H9 (cell line): ENCODE results near the gene KIF5C. TPM values are rescaled to one million over a fixed set of nuclear protein-coding genes. Genes with fewer than 3 reads are reported as not detected.

Experiments used
- DNase-seq: peaks from one replicate; pipeline ENCODE4 v3.0.0-alpha.2; 2017
- H2AFZ ChIP-seq: one replicate; pipeline ENCODE4 v1.6.1; 2013; ENCODE audit warnings: mild to moderate bottlenecking, low read length, control low read depth, moderate library complexity
- H2AK5ac ChIP-seq: 2 replicates; pipeline ENCODE4 v1.6.1; 2013; ENCODE audit warnings: low read length, control low read depth, mixed read lengths; ENCODE audit not compliant: insufficient read length
- H2BK120ac ChIP-seq: one replicate; pipeline ENCODE4 v1.6.1; 2013; ENCODE audit warnings: low read depth, mild to moderate bottlenecking, low read length, control low read depth, inconsistent platforms; ENCODE audit not compliant: poor library complexity, severe bottlenecking
- H2BK12ac ChIP-seq: 2 replicates; pipeline ENCODE4 v1.6.1; 2013; ENCODE audit warnings: low read length, control low read depth, mixed read lengths, low read depth; ENCODE audit not compliant: insufficient read length
- H2BK15ac ChIP-seq: 2 replicates; pipeline ENCODE4 v1.6.1; 2013; ENCODE audit warnings: low read depth, low read length, control low read depth
- H2BK20ac ChIP-seq: one replicate; pipeline ENCODE4 v1.6.1; 2013; ENCODE audit warnings: low read depth, mild to moderate bottlenecking, low read length, control low read depth, inconsistent platforms; ENCODE audit not compliant: poor library complexity, severe bottlenecking
- H2BK5ac ChIP-seq: 2 replicates; pipeline ENCODE4 v1.6.1; 2013; ENCODE audit warnings: low read length, control low read depth, mixed read lengths; ENCODE audit not compliant: insufficient read length
- H3K14ac ChIP-seq: 2 replicates; pipeline ENCODE4 v1.6.1; 2013; ENCODE audit warnings: low read length, control low read depth; ENCODE audit not compliant: insufficient read depth
- H3K18ac ChIP-seq: 2 replicates; pipeline ENCODE4 v1.6.1; 2013; ENCODE audit warnings: low read depth, mild to moderate bottlenecking, mixed read lengths, low read length, control low read depth; ENCODE audit not compliant: insufficient read length
- H3K23ac ChIP-seq: 2 replicates; pipeline ENCODE4 v1.6.1; 2013; ENCODE audit warnings: low read length, control low read depth, mixed read lengths, low read depth; ENCODE audit not compliant: insufficient read length
- H3K23me2 ChIP-seq: 2 replicates; pipeline ENCODE4 v1.6.1; 2013; ENCODE audit warnings: low read depth, mild to moderate bottlenecking, mixed read lengths, low read length, control low read depth; ENCODE audit not compliant: insufficient read length, poor library complexity, severe bottlenecking
- H3K27ac ChIP-seq: 2 replicates; pipeline ENCODE4 v1.5.1; 2013; ENCODE audit warnings: low read length, control low read depth, mixed read lengths, low read depth; ENCODE audit not compliant: insufficient read length
- H3K27me3 ChIP-seq: 2 replicates; pipeline ENCODE4 v1.6.1; 2013; ENCODE audit warnings: low read length, control low read depth, inconsistent platforms; ENCODE audit not compliant: insufficient read depth
- H3K4ac ChIP-seq: 2 replicates; pipeline ENCODE4 v1.6.1; 2013; ENCODE audit warnings: low read depth, mild to moderate bottlenecking, control low read depth, inconsistent platforms, low read length, moderate library complexity
- H3K4me1 ChIP-seq: 2 replicates; pipeline ENCODE4 v1.6.1; 2013; ENCODE audit warnings: low read length, control low read depth, inconsistent platforms; ENCODE audit not compliant: insufficient read depth
- H3K4me2 ChIP-seq: 2 replicates; pipeline ENCODE4 v1.6.1; 2013; ENCODE audit warnings: low read length, control low read depth, mixed read lengths; ENCODE audit not compliant: insufficient read length, insufficient read depth
- H3K56ac ChIP-seq: 2 replicates; pipeline ENCODE4 v1.6.1; 2013; ENCODE audit warnings: low read depth, mild to moderate bottlenecking, mixed read lengths, low read length, control low read depth; ENCODE audit not compliant: insufficient read length
- H3K79me1 ChIP-seq: 2 replicates; pipeline ENCODE4 v1.6.1; 2013; ENCODE audit warnings: low read depth, mild to moderate bottlenecking, moderate library complexity, low read length, control low read depth, inconsistent platforms; ENCODE audit not compliant: insufficient read depth, poor library complexity, severe bottlenecking
- H3K79me2 ChIP-seq: 2 replicates; pipeline ENCODE4 v1.6.1; 2013; ENCODE audit warnings: low read length, control low read depth, inconsistent platforms; ENCODE audit not compliant: insufficient read depth
- H3K9ac ChIP-seq: 2 replicates; pipeline ENCODE4 v1.6.1; 2013; ENCODE audit warnings: low read length, control low read depth, mixed read lengths; ENCODE audit not compliant: insufficient read length; ENCODE audit errors: extremely low read depth
- H3K9me3 ChIP-seq: one replicate; pipeline ENCODE4 v1.6.1; 2013; ENCODE audit warnings: low read depth, low read length, inconsistent platforms; ENCODE audit not compliant: control insufficient read depth
- H3T11ph ChIP-seq: one replicate; pipeline ENCODE4 v1.6.1; 2013; ENCODE audit warnings: mild to moderate bottlenecking, low read length, control low read depth, inconsistent platforms
- H4K20me1 ChIP-seq: one replicate; pipeline ENCODE4 v1.6.1; 2013; ENCODE audit not compliant: control insufficient read depth, insufficient read length, insufficient read depth
- H4K5ac ChIP-seq: 2 replicates; pipeline ENCODE4 v1.6.1; 2013; ENCODE audit warnings: low read depth, mild to moderate bottlenecking, mixed read lengths, low read length, control low read depth; ENCODE audit not compliant: insufficient read length
- H4K8ac ChIP-seq: replicated peaks from 2 replicates; pipeline ENCODE4 v1.6.1; 2013; ENCODE audit warnings: low read length, control low read depth, mixed read lengths, low read depth; ENCODE audit not compliant: insufficient read length
- H4K91ac ChIP-seq: 2 replicates; pipeline ENCODE4 v1.6.1; 2013; ENCODE audit warnings: low read depth, mild to moderate bottlenecking, moderate library complexity, mixed read lengths, low read length, control low read depth; ENCODE audit not compliant: insufficient read length
- H3K27ac Mint-ChIP-seq, 3 experiments: 2 replicates in 2 of 3; 3 replicates in 1 of 3; pipeline ENCODE4 v1.8.0; 2020 to 2021; ENCODE audit warnings: mixed read lengths in 3 of 3, mild to moderate bottlenecking in 1 of 3, moderate library complexity in 1 of 3
- H3K27me3 Mint-ChIP-seq: 2 replicates; pipeline ENCODE4 v1.8.0; 2021; ENCODE audit warnings: low read depth, mild to moderate bottlenecking, moderate library complexity, mixed read lengths
- H3K36me3 Mint-ChIP-seq, 3 experiments: 2 replicates in 2 of 3; 3 replicates in 1 of 3; pipeline ENCODE4 v1.8.0; 2020 to 2021; ENCODE audit warnings: low read depth in 3 of 3, mixed read lengths in 3 of 3; ENCODE audit not compliant: insufficient read depth in 1 of 3
- H3K4me1 Mint-ChIP-seq, 2 experiments: 2 replicates each; pipeline ENCODE4 v1.8.0; 2020; ENCODE audit warnings: mixed read lengths in 2 of 2
- H3K4me3 Mint-ChIP-seq, 2 experiments: 2 replicates in 1 of 2; 3 replicates in 1 of 2; pipeline ENCODE4 v1.8.0; 2020 to 2021; ENCODE audit warnings: mild to moderate bottlenecking in 2 of 2, mixed read lengths in 2 of 2, moderate library complexity in 1 of 2
- H3K9me3 Mint-ChIP-seq, 2 experiments: 2 replicates in 1 of 2; 3 replicates in 1 of 2; pipeline ENCODE4 v1.8.0; 2020; ENCODE audit warnings: mild to moderate bottlenecking in 2 of 2, mixed read lengths in 2 of 2, moderate library complexity in 1 of 2
- CTCF ChIP-seq: fragments of 200-600 bp; sonication (generic); conservative IDR thresholded peaks from 3 replicates; pipeline ENCODE4 v1.8.0; 2021; ENCODE audit warnings: antibody characterized with exemption, mild to moderate bottlenecking
- WGBS: extraction: QIAGEN DNeasy Blood & Tissue Kit; methylation state at CpG from one replicate; pipeline ENCODE4 v1.1.7; 2013; ENCODE audit warnings: missing lambda C conversion rate, low lambda C conversion rate, mixed read lengths; ENCODE audit not compliant: insufficient read length; ENCODE audit errors: extremely low coverage; 5-methylcytosine and 5-hydroxymethylcytosine counted together
- total RNA-seq: library from RNA; stranded (reverse); gene quantifications from 2 replicates; pipeline ENCODE4 v1.2.1, GENCODE V29; 2021

The KIF5C gene
- total RNA-seq, 1 experiment from 2014 or later = 52.9 TPM

- Histone ChIP-seq H3K18ac (no peak overlapping the region), H2AFZ (no peak overlapping the region), H3K4me1 (no peaks in the 10 kb centered on the region), H4K8ac (no peak overlapping the region), H4K5ac (no peak overlapping the region), H3K56ac (no peak overlapping the region), H3K9ac (no peak overlapping the region), H4K91ac (no peak overlapping the region), H2BK20ac (no peak overlapping the region), H3K23ac (no peak overlapping the region), H3K9me3 (no peaks in the 10 kb centered on the region), H2BK15ac (no peak overlapping the region), H3K79me2 (no peaks in the 10 kb centered on the region), H2BK12ac (no peak overlapping the region), H3K4ac (no peak overlapping the region), H3K23me2 (no peaks in the 10 kb centered on the region), H2BK120ac (no peak overlapping the region), H3K14ac (no peak overlapping the region), H4K20me1 (no peaks in the 10 kb centered on the region), H3T11ph (no peak overlapping the region), H3K4me2 (no peak overlapping the region), H3K79me1 (no peaks in the 10 kb centered on the region), H3K27ac (no peak overlapping the region), H2AK5ac (no peak overlapping the region), H2BK5ac (no peak overlapping the region), H3K27me3 (no peaks in the 10 kb centered on the region)
- WGBS = no CpG with 5 or more reads among the region's 2 CpGs
- no peak for DNase-seq
- no peak for TF ChIP-seq CTCF
- no peaks in the 10 kb centered on the region for H3K27me3 Mint-ChIP-seq
- no peak overlapping the region for H3K27ac Mint-ChIP-seq
- no peaks in the 10 kb centered on the region for H3K4me1 Mint-ChIP-seq
- H3K4me3 Mint-ChIP-seq = no peak overlapping the region
- H3K36me3 Mint-ChIP-seq = peaks cover 0 to 10% (median 4%) of the 10 kb centered on the region in 3 experiments; a peak in 4 of 7 replicates
- peaks cover 10 to 17% of the 10 kb centered on the region in 2 experiments for H3K9me3 Mint-ChIP-seq
These were observed 172.1 kb downstream of the KIF5C start for GRCh38 chr2:149047118-149047517.
